Lower leg skin (tissue), 4 donors: ENCODE data around the gene TTC23. TPM values are rescaled to one million over a fixed set of nuclear protein-coding genes. Genes with fewer than 3 reads are reported as not detected.

Source experiments
- DNase-seq, 2 donors: peaks; one replicate each; pipeline ENCODE4 v3.0.0-alpha.2; 2019; ENCODE audit warnings: low spot score in 2 of 2
- H3K4me3 ChIP-seq: fragments of 200-600 bp; sonication (generic); 2 replicates; pipeline ENCODE4 v1.5.1; 2017; ENCODE audit warnings: mild to moderate bottlenecking, low read depth; ENCODE audit not compliant: poor library complexity, severe bottlenecking
- POLR2A ChIP-seq, 2 donors: fragments of 450-650 bp; IDR thresholded peaks; one replicate each; pipeline ENCODE4 v1.6.1; 2016 to 2017; ENCODE audit warnings: antibody characterized with exemption in 2 of 2, mild to moderate bottlenecking in 1 of 2, moderate library complexity in 1 of 2
- WGBS, 2 donors: methylation state at CpG; one replicate each; pipeline ENCODE4 v1.1.5; 2018; 5-methylcytosine and 5-hydroxymethylcytosine counted together
- intact Hi-C: fragments of 100-400 bp; cut with DNase I; formaldehyde crosslinking; loops from one replicate; pipeline ENCODE4 v1.15.0; 2023; ENCODE audit warnings: low total_unique reads
- total RNA-seq, 4 donors: library from RNA; depleted of rRNA; stranded (reverse); fragments of >200 nt; gene quantifications; one replicate each; pipeline ENCODE4 v1.1.0, GENCODE V29; 2016
- TF ChIP-seq, protein P1 (sequence below), 3 donors: fragments of 450-650 bp; IDR thresholded peaks; one replicate each; pipeline ENCODE4 v1.5.1; 2016; ENCODE audit warnings: antibody characterized with exemption in 3 of 3, mild to moderate bottlenecking in 3 of 3, moderate library complexity in 2 of 3

Gene TTC23
- total RNA-seq, 4 donors from 2014 or later, result 16.3 to 23.7 (median 20.0) TPM

GRCh38 chr15:99180086-99180963, 69.1 kb downstream of the TTC23 start:
- intact Hi-C loops, result no loop called here
- WGBS, 2 donors, result 69 to 70% methylated on average over 3 of the region's 3 CpGs

GRCh38 chr15:99177679-99178078, 71.7 kb downstream of the TTC23 start:
- TF ChIP-seq, protein P1, sequence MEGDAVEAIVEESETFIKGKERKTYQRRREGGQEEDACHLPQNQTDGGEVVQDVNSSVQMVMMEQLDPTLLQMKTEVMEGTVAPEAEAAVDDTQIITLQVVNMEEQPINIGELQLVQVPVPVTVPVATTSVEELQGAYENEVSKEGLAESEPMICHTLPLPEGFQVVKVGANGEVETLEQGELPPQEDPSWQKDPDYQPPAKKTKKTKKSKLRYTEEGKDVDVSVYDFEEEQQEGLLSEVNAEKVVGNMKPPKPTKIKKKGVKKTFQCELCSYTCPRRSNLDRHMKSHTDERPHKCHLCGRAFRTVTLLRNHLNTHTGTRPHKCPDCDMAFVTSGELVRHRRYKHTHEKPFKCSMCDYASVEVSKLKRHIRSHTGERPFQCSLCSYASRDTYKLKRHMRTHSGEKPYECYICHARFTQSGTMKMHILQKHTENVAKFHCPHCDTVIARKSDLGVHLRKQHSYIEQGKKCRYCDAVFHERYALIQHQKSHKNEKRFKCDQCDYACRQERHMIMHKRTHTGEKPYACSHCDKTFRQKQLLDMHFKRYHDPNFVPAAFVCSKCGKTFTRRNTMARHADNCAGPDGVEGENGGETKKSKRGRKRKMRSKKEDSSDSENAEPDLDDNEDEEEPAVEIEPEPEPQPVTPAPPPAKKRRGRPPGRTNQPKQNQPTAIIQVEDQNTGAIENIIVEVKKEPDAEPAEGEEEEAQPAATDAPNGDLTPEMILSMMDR (IDR thresholded peaks at IDR 0.05), result no peak
- no peak for TF ChIP-seq POLR2A (IDR thresholded peaks at IDR 0.05)
- intact Hi-C loops, result no loop called here
- WGBS, 2 donors, result 67 to 74% methylated on average over 2 of the region's 2 CpGs
- no peak for DNase-seq
- no peak overlapping the region for H3K4me3 ChIP-seq

More at GRCh38 chr15:99180086-99180963, 69.1 kb downstream of the TTC23 start:
- DNase-seq, result no peak
- H3K4me3 ChIP-seq, result no peak overlapping the region
- TF ChIP-seq POLR2A (IDR thresholded peaks at IDR 0.05), result no peak
- TF ChIP-seq, protein P1 (IDR thresholded peaks at IDR 0.05), result no peak

DNA sequence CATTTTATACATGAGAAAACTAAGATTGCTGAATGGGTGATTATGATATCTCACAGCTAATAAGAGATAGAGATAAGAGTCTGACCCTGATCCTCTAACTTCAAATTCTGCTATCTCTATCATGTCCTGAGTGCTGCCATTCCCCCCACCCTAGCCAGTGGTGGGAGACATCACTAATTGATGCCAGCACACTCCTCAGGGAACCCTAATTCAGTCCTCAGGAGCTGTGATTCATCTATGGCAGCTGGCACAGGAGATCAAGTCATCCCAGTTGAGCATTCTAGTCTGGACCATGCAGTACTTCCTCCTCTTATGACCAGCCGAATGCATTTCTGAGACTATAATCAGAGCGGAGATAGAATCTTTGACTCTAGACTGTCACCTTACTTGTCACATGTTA, 72.6 kb downstream of the TTC23 start:
- intact Hi-C loops, result no loop called here
- no peak for DNase-seq
- H3K4me3 ChIP-seq, result no peak overlapping the region
- WGBS, 2 donors, result 85 to 86% methylated on average over 2 of the region's 2 CpGs
- TF ChIP-seq, protein P1 (IDR thresholded peaks at IDR 0.05), result no peak
- no peak for TF ChIP-seq POLR2A (IDR thresholded peaks at IDR 0.05)

DNA sequence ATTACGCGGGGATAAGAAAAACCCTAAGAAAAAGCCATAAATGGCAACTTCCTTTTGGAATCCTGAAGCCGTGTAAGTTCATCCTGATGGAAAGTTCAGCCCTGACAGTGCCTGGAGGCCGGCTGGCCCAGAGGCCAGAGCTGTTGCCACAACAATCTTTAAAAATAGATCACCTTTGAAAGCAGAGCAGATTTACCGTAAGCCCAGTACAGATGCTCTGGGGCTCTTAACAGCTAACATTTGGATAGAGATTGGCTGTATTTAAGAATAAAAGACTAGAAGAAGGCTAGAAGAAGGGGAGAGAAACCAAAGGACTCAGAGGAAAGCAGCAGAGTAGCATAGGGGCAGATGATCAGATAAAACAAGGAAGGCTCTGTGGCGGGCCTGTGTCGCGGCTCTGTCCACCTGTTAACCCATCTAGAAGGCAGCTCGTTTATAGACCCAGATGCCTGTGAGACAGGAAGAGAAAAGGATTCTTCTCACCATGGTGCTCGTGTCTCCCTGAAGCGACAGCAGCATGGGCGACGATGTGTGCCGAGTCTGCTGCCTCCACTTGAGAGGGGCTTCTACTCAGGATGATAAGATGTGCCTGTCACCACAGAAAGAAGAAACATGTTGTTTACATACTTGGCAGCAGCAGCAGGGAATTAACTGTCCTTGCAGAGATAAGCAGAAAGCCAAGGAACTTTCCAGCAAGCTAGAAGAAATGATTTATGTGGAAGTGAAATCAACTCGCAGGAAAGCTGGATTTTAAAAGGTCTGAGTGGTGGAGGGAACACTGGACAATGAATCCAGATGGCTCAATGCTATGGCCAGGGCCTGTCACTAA, 74.6 kb downstream of the TTC23 start:
- 77 to 82% methylated on average over 15 of the region's 15 CpGs for WGBS, 2 donors
- TF ChIP-seq POLR2A (IDR thresholded peaks at IDR 0.05), result no peak
- TF ChIP-seq, protein P1 (IDR thresholded peaks at IDR 0.05), result no peak
- no peak overlapping the region for H3K4me3 ChIP-seq
- intact Hi-C loops, result no loop called here
- no peak for DNase-seq

DNA sequence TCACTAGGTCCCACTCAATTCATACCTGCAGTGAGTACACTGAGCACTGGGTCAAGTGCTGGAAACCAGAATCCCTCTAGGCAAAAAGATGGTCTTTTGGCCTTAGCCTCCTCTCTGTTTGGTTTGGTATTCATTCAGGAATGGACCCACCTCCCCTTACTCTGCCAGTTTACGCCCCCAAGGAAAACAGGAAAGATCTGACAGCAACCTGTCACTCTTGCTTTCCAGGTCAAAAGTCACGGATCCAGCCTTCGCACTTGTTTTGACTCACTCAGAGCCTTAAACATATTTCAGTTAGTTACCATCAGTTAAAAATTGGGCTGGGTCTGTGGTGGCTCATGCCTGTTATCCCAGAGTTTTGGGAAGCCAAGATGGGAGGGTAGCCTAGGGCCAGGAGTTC, 76.4 kb downstream of the TTC23 start:
- H3K4me3 ChIP-seq, result no peak overlapping the region
- intact Hi-C loops, result no loop called here
- WGBS, 2 donors, result 93 to 99% methylated on average over 3 of the region's 3 CpGs
- TF ChIP-seq POLR2A (IDR thresholded peaks at IDR 0.05), result no peak
- TF ChIP-seq, protein P1 (IDR thresholded peaks at IDR 0.05), result no peak
- no peak for DNase-seq
